Upper lobe of left lung (tissue), 4 donors: Measurements from ENCODE around the gene GRB10.

ENCODE experiments used
- POLR2A ChIP-seq, 4 donors: fragments of 450-650 bp; IDR thresholded peaks; one replicate each; pipeline ENCODE4 v1.5.1; 2016 to 2017; ENCODE audit warnings: antibody characterized with exemption in 4 of 4, mild to moderate bottlenecking in 2 of 4
- POLR2AphosphoS5 ChIP-seq, 2 donors: sonication (generic); formaldehyde crosslinking; IDR thresholded peaks; one replicate each; pipeline ENCODE4 v1.5.1; 2017; ENCODE audit warnings: antibody characterized with exemption in 2 of 2
- TF ChIP-seq, protein P1 (sequence below), 6 experiments: fragments of 450-650 bp in 4 of 6; fragments of 200-600 bp in 2 of 6; sonication (generic) in 2 of 6; IDR thresholded peaks; one replicate each; pipeline ENCODE4 v1.5.1; 2016 to 2019; ENCODE audit warnings: antibody characterized with exemption in 6 of 6

DNA sequence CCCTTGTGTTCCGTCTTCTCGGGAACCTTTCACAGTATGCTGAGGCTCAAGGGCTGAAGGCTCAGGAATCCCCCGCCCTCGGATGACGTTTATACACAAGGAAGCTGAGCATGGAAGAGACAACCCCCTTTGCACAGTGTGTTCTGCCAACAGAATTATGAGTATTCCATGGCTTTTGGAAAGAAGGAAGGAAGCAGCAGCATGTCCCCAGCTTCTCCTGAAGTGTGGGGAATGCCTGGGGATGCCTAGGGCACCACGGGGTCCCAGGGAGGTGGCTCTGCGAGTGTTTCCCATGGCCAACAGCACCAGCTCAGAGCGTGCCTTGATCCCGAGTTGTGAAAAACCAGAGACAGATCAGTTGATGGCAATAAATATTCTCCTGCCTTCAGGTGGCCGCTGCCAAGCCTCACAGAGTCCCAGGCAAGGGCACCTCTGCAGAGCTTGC, 128.7 kb downstream of the GRB10 start:
- TF ChIP-seq, protein P1, sequence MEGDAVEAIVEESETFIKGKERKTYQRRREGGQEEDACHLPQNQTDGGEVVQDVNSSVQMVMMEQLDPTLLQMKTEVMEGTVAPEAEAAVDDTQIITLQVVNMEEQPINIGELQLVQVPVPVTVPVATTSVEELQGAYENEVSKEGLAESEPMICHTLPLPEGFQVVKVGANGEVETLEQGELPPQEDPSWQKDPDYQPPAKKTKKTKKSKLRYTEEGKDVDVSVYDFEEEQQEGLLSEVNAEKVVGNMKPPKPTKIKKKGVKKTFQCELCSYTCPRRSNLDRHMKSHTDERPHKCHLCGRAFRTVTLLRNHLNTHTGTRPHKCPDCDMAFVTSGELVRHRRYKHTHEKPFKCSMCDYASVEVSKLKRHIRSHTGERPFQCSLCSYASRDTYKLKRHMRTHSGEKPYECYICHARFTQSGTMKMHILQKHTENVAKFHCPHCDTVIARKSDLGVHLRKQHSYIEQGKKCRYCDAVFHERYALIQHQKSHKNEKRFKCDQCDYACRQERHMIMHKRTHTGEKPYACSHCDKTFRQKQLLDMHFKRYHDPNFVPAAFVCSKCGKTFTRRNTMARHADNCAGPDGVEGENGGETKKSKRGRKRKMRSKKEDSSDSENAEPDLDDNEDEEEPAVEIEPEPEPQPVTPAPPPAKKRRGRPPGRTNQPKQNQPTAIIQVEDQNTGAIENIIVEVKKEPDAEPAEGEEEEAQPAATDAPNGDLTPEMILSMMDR (IDR thresholded peaks at IDR 0.05), result no peak
- TF ChIP-seq POLR2AphosphoS5 (IDR thresholded peaks at IDR 0.05) (peak; percentile 60 to 87), POLR2A (IDR thresholded peaks at IDR 0.05) (no peak)
